Measurements from ENCODE around the gene SH2D5.
"Not testable (repeated sequence)": the region's sequence is repeated elsewhere in the genome, so short reads cannot be mapped to it uniquely, and the experiment has no call there.

SH2D5 gene

GRCh38 chr1:20683614-20684013 is 48.9 kb downstream of the SH2D5 start:
- no peak for DNase-seq
- no peak overlapping the region for H3K4me3 Mint-ChIP-seq
- no peaks in the 10 kb centered on the region for H3K9me3 Mint-ChIP-seq
- peaks cover 6% of the 10 kb centered on the region for H3K27me3 Mint-ChIP-seq (ENCODE audit: low read depth, poor library complexity)
- no peak overlapping the region for H3K27ac Mint-ChIP-seq
- TF ChIP-seq CTCF (IDR thresholded peaks at IDR 0.05), result no peak
- peaks cover 26% of the 10 kb centered on the region for H3K4me1 Mint-ChIP-seq
- peaks cover 5% of the 10 kb centered on the region for H3K36me3 Mint-ChIP-seq (ENCODE audit: low read depth)

GRCh38 chr1:20682571-20683236 is 49.8 kb downstream of the SH2D5 start:
- H3K9me3 Mint-ChIP-seq, result no peaks in the 10 kb centered on the region
- H3K27ac Mint-ChIP-seq, result no peak overlapping the region
- H3K4me1 Mint-ChIP-seq, result peaks cover 21% of the 10 kb centered on the region
- H3K27me3 Mint-ChIP-seq (ENCODE audit: low read depth, poor library complexity), result peaks cover 6% of the 10 kb centered on the region
- peaks cover 9% of the 10 kb centered on the region for H3K36me3 Mint-ChIP-seq (ENCODE audit: low read depth)
- H3K4me3 Mint-ChIP-seq, result no peak overlapping the region
- no peak for DNase-seq
- TF ChIP-seq CTCF (IDR thresholded peaks at IDR 0.05), result no peak

GRCh38 chr1:20681999-20682398 is 50.5 kb downstream of the SH2D5 start:
- DNase-seq, result no peak
- no peak for TF ChIP-seq CTCF (IDR thresholded peaks at IDR 0.05)
- peak overlapping the region; percentile 70 for H3K27ac Mint-ChIP-seq
- H3K9me3 Mint-ChIP-seq, result no peaks in the 10 kb centered on the region
- H3K4me1 Mint-ChIP-seq, result peaks cover 19% of the 10 kb centered on the region
- H3K4me3 Mint-ChIP-seq, result no peak overlapping the region
- H3K36me3 Mint-ChIP-seq (ENCODE audit: low read depth), result peaks cover 11% of the 10 kb centered on the region
- peaks cover 6% of the 10 kb centered on the region for H3K27me3 Mint-ChIP-seq (ENCODE audit: low read depth, poor library complexity)

GRCh38 chr1:20680269-20680668 is 52.2 kb downstream of the SH2D5 start:
- H3K4me1 Mint-ChIP-seq, result peaks cover 4% of the 10 kb centered on the region
- H3K27ac Mint-ChIP-seq, result no peak overlapping the region
- no peaks in the 10 kb centered on the region for H3K9me3 Mint-ChIP-seq
- H3K4me3 Mint-ChIP-seq, result no peak overlapping the region
- DNase-seq, result no peak
- peaks cover 11% of the 10 kb centered on the region for H3K36me3 Mint-ChIP-seq (ENCODE audit: low read depth)
- no peak for TF ChIP-seq CTCF (IDR thresholded peaks at IDR 0.05)
- peaks cover 9% of the 10 kb centered on the region for H3K27me3 Mint-ChIP-seq (ENCODE audit: low read depth, poor library complexity)

GRCh38 chr1:20678599-20678998 is 53.9 kb downstream of the SH2D5 start:
- H3K4me1 Mint-ChIP-seq, result no peaks in the 10 kb centered on the region
- peaks cover 11% of the 10 kb centered on the region for H3K36me3 Mint-ChIP-seq (ENCODE audit: low read depth)
- no peak overlapping the region for H3K27ac Mint-ChIP-seq
- H3K4me3 Mint-ChIP-seq, result no peak overlapping the region
- DNase-seq, result no peak
- TF ChIP-seq CTCF (IDR thresholded peaks at IDR 0.05), result no peak
- H3K27me3 Mint-ChIP-seq (ENCODE audit: low read depth, poor library complexity), result peaks cover 9% of the 10 kb centered on the region
- H3K9me3 Mint-ChIP-seq, result no peaks in the 10 kb centered on the region

- not testable (repeated sequence) for H3K27ac Mint-ChIP-seq; H3K36me3 Mint-ChIP-seq (ENCODE audit: low read depth); H3K4me3 Mint-ChIP-seq; DNase-seq; H3K27me3 Mint-ChIP-seq (ENCODE audit: low read depth, poor library complexity); H3K9me3 Mint-ChIP-seq; H3K4me1 Mint-ChIP-seq
Measured at GRCh38 chr1:20673626-20674025, 58.9 kb downstream of the SH2D5 start.

All from nephron progenitor cell (in vitro differentiated cells).